T-cell (primary cell): ENCODE measurements around the gene GP1BA. TPM values are rescaled to one million over a fixed set of nuclear protein-coding genes. Genes with fewer than 3 reads are reported as not detected.

Source experiments
- ATAC-seq, 4 experiments: fragments of 200-7000 bp in 3 of 4; fragments of 150-1000 bp in 1 of 4; cut with Tn5 transposase; replicated peaks in 1 of 4; 1 replicate in 3 of 4; 2 replicates in 1 of 4; pipeline ENCODE4 v1.10.0; 2021; ENCODE audit warnings: moderate library complexity in 3 of 4, mild to moderate bottlenecking in 2 of 4, moderate number of reproducible peaks in 1 of 4
- CTCF ChIA-PET, 2 donors: fragments of 300-600 bp; sonication (Branson Sonifier 250); formaldehyde crosslinking; loops; one replicate each; lab custom pipeline; 2022; ENCODE audit warnings: antibody characterized with exemption in 2 of 2; lab: Charles Lee
- POLR2A ChIA-PET, 2 donors: fragments of 300-600 bp; sonication (Branson Sonifier 250); formaldehyde crosslinking; loops; one replicate each; lab custom pipeline; 2022; ENCODE audit warnings: antibody characterized with exemption in 2 of 2; lab: Charles Lee
- DNase-seq, 35 experiments: peaks; one replicate each; pipeline versions ENCODE4 v3.0.0 to v3.0.0-alpha.2; 2013 to 2023
- H3K27ac ChIP-seq: one replicate; pipeline ENCODE4 v1.5.1; 2013; ENCODE audit warnings: low read length
- H3K27me3 ChIP-seq, 2 experiments: replicated peaks in 1 of 2; 1 replicate in 1 of 2; 2 replicates in 1 of 2; pipeline versions ENCODE4 v1.6.1 to v1.7.0; 2013; ENCODE audit warnings: low read length in 1 of 2, mixed read lengths in 1 of 2; ENCODE audit not compliant: control insufficient read depth in 2 of 2, insufficient read depth in 2 of 2; ENCODE audit errors: extremely low read depth in 1 of 2
- H3K36me3 ChIP-seq, 2 donors: 1 replicate in 1 of 2; 2 replicates in 1 of 2; pipeline versions ENCODE4 v1.6.1 to v1.7.0; 2013; ENCODE audit warnings: low read length in 1 of 2; ENCODE audit not compliant: control insufficient read depth in 2 of 2, insufficient read depth in 1 of 2; ENCODE audit errors: extremely low read depth in 1 of 2
- H3K4me1 ChIP-seq, 2 experiments: 1 replicate in 1 of 2; 2 replicates in 1 of 2; pipeline versions ENCODE4 v1.6.1 to v1.7.0; 2013; ENCODE audit warnings: low read length in 2 of 2, mixed read lengths in 1 of 2; ENCODE audit not compliant: insufficient read depth in 2 of 2, control insufficient read depth in 1 of 2; ENCODE audit errors: extremely low read depth in 1 of 2
- H3K4me3 ChIP-seq, 2 donors: 1 replicate in 1 of 2; 2 replicates in 1 of 2; pipeline versions ENCODE4 v1.5.1 to v1.7.0; 2013; ENCODE audit warnings: mild to moderate bottlenecking in 2 of 2, low read length in 1 of 2, moderate library complexity in 1 of 2; ENCODE audit not compliant: control insufficient read depth in 1 of 2; ENCODE audit errors: extremely low read depth in 1 of 2
- H3K9me3 ChIP-seq: 2 replicates; pipeline ENCODE4 v1.7.0; 2013
- H3K27ac Mint-ChIP-seq, 2 donors: one replicate each; pipeline ENCODE4 v1.8.0; 2020 to 2021; ENCODE audit warnings: mild to moderate bottlenecking in 2 of 2, mixed read lengths in 2 of 2
- H3K27me3 Mint-ChIP-seq, 2 donors: one replicate each; pipeline ENCODE4 v1.8.0; 2021 to 2022; ENCODE audit warnings: mixed read lengths in 2 of 2
- H3K36me3 Mint-ChIP-seq: one replicate; pipeline ENCODE4 v1.8.0; 2021; ENCODE audit warnings: mixed read lengths
- H3K4me1 Mint-ChIP-seq, 3 donors: one replicate each; pipeline ENCODE4 v1.8.0; 2020 to 2022; ENCODE audit warnings: mixed read lengths in 3 of 3, mild to moderate bottlenecking in 1 of 3
- H3K4me3 Mint-ChIP-seq, 3 donors: one replicate each; pipeline ENCODE4 v1.8.0; 2020 to 2022; ENCODE audit warnings: mild to moderate bottlenecking in 3 of 3, mixed read lengths in 3 of 3, moderate library complexity in 3 of 3
- H3K9me3 Mint-ChIP-seq, 3 donors: one replicate each; pipeline ENCODE4 v1.8.0; 2020 to 2022; ENCODE audit warnings: mixed read lengths in 3 of 3
- WGBS: methylation state at CpG from one replicate; pipeline ENCODE4 v1.1.5; 2013; ENCODE audit warnings: missing lambda C conversion rate; ENCODE audit not compliant: insufficient coverage; 5-methylcytosine and 5-hydroxymethylcytosine counted together
- total RNA-seq, 35 experiments: library from RNA in 6 of 35; stranded (reverse) in 6 of 35; fragments of 120-200 nt in 1 of 35; gene quantifications; one replicate each; pipeline versions ENCODE4 v1.2.1 to v1.2.4 and lab custom pipeline; 2013 to 2026

GP1BA gene
- total RNA-seq, 5 donors from 2014 or later (not counting 1 experiment from before 2014, with no cell fraction given), result 0.40 TPM; not detected in 4

DNA sequence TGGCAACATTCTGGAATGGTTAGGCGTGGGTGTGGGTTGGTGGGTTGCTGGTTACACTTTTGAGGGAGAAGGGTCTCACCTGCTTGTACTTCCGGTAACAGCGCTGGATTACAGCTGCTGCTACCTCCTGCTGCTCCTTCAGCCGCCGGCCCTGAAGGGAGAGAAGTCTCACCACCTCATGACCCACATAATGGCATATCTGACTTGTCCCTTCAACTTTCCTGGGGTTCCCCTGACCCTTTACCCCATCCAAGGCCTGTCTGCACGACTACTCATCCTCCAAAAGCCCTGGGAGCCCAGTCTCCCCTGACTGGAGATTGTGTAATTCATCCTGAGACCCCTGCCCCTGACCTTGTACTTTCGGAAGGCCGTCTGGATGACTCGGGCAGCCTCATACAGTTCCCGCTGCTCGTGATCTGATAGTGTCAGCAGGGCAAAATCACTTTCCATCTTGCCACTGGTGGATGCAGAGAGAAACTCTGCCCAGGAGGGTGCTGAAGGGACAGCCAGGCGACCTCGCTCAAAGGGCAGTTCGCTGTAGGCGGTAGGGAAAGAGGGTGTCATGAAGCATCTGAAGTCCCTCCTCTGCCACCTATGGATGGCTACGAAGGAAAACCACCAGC lies 37.6 kb downstream of the GP1BA start:
- Mint-ChIP-seq H3K27ac (no peak overlapping the region), H3K27me3 (no peaks in the 10 kb centered on the region), H3K9me3 (no peaks in the 10 kb centered on the region), H3K4me3 (no peak overlapping the region), H3K36me3 (peaks cover 32% of the 10 kb centered on the region), H3K4me1 (peaks cover 14 to 32% (median 23%) of the 10 kb centered on the region in 3 donors)
- ChIA-PET POLR2A (no interaction called here), CTCF (no interaction called here)
- 55% methylated on average over 9 of the region's 16 CpGs for WGBS
- peak overlapping the region; percentile 48 for H3K27ac ChIP-seq
- H3K4me3 ChIP-seq, result no peak overlapping the region
- H3K27me3 ChIP-seq, result no peaks in the 10 kb centered on the region
- no peak for ATAC-seq
- H3K4me1 ChIP-seq, result peaks cover 5 to 36% of the 10 kb centered on the region in 2 experiments
- peak in 1 of 35 experiments; percentile 19 for DNase-seq
- H3K36me3 ChIP-seq, result peaks cover 4 to 32% of the 10 kb centered on the region in 2 donors
- H3K9me3 ChIP-seq, result no peaks in the 10 kb centered on the region

DNA sequence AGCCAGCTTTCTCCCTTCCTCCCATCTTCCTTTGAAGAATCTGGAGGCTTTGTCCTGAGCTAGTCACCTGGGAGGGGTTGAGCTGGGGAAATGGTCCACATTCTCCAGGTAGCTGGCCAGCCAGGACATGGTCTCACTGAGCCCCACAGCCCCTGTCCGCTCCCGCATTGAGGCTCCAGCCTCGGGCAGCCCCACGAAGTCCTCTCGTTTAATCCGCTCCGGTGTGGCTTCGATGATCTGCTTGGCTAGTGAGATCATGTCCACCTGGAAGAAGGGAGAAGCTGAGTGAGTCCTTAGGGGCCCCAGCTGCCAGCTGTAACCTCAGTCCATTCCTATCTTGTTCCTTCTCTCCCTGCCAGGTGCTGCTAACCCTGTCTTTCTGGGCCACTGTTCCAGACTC lies 38.2 kb downstream of the GP1BA start:
- 99% methylated on average over 8 of the region's 8 CpGs for WGBS
- H3K27ac Mint-ChIP-seq, result peak overlapping the region; percentile 56 to 77
- ChIA-PET POLR2A (no interaction called here), CTCF (no interaction called here)
- peak overlapping the region in 1 of 3 donors; percentile 37 for H3K4me3 Mint-ChIP-seq
- H3K4me3 ChIP-seq, result no peak overlapping the region
- H3K9me3 ChIP-seq, result no peaks in the 10 kb centered on the region
- no peaks in the 10 kb centered on the region for H3K27me3 Mint-ChIP-seq
- H3K27me3 ChIP-seq, result no peaks in the 10 kb centered on the region
- peak overlapping the region; percentile 48 for H3K27ac ChIP-seq
- H3K4me1 Mint-ChIP-seq, result peaks cover 13 to 32% (median 21%) of the 10 kb centered on the region in 3 donors
- peaks cover 36% of the 10 kb centered on the region for H3K36me3 Mint-ChIP-seq
- peaks cover 5 to 36% of the 10 kb centered on the region in 2 experiments for H3K4me1 ChIP-seq
- no peaks in the 10 kb centered on the region for H3K9me3 Mint-ChIP-seq
- no peak for ATAC-seq
- peaks cover 4 to 35% of the 10 kb centered on the region in 2 donors for H3K36me3 ChIP-seq
- no peak for DNase-seq

DNA sequence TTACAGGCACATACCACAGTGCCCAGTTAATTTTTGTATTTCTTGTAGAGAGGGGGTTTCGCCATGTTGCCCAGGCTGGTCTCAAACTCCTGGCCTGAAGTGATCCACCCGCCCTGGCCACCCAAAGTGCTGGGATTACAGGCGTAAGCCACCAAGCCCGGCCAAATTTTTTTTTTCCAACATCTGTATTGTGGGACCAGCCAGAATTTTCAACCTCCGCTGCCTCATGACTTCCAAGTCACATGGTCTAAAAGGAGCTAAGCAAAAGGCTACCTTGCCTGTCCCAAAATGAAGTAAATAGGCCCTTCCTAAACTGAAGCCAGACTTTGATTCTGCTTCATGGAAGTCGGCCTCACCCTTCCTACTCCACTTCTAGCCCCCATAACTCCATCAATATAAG lies 39.7 kb downstream of the GP1BA start:
- ChIA-PET CTCF (no interaction called here), POLR2A (no interaction called here)
- Histone ChIP-seq H3K27ac (no peak overlapping the region), H3K9me3 (no peaks in the 10 kb centered on the region), H3K27me3 (no peaks in the 10 kb centered on the region), H3K4me3 (no peak overlapping the region), H3K4me1 (peaks cover 2 to 25% of the 10 kb centered on the region in 2 experiments), H3K36me3 (peaks cover 4 to 42% of the 10 kb centered on the region in 2 donors)
- 98% methylated on average over 5 of the region's 6 CpGs for WGBS
- ATAC-seq (no peak), DNase-seq (no peak)
- Mint-ChIP-seq H3K36me3 (peaks cover 34% of the 10 kb centered on the region), H3K27me3 (no peaks in the 10 kb centered on the region), H3K9me3 (no peaks in the 10 kb centered on the region), H3K4me3 (no peak overlapping the region), H3K4me1 (peaks cover 7 to 22% (median 14%) of the 10 kb centered on the region in 3 donors), H3K27ac (no peak overlapping the region)

DNA sequence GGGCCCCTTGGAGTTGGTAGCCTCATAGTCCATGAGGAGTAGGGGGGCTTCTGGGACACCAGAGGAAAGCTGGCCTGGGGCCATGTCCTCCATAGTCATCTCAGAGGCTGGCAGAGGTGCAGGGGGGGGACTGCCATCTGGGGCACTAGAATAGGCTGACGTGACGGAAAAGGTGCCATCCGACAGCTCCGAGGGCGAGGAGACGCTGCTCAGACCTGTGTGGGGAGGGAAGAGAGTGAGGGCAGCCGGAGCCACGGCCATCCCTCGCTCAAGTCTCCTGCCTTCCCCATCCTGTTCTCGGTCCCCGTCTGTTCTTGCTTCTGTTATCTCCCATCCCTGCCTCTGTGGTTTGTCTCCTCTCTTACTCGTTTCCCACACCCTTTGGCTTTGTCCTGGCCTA lies 40.2 kb downstream of the GP1BA start:
- Histone ChIP-seq H3K27me3 (no peaks in the 10 kb centered on the region), H3K4me1 (peaks cover 2 to 25% of the 10 kb centered on the region in 2 experiments), H3K4me3 (no peak overlapping the region), H3K27ac (no peak overlapping the region), H3K36me3 (peaks cover 4 to 47% of the 10 kb centered on the region in 2 donors), H3K9me3 (no peaks in the 10 kb centered on the region)
- 95% methylated on average over 6 of the region's 12 CpGs for WGBS
- Mint-ChIP-seq H3K36me3 (peaks cover 35% of the 10 kb centered on the region), H3K27ac (no peak overlapping the region), H3K9me3 (no peaks in the 10 kb centered on the region), H3K27me3 (no peaks in the 10 kb centered on the region), H3K4me3 (no peak overlapping the region), H3K4me1 (peaks cover 7 to 22% (median 14%) of the 10 kb centered on the region in 3 donors)
- ChIA-PET CTCF (interaction anchor here in 1 of 2 donors (0.5 kb wide), 1 partner anchor 107 kb away, joined by 7 read pairs; no protein-coding TSS in a partner anchor), POLR2A (no interaction called here)
- ATAC-seq (no peak), DNase-seq (no peak)

DNA sequence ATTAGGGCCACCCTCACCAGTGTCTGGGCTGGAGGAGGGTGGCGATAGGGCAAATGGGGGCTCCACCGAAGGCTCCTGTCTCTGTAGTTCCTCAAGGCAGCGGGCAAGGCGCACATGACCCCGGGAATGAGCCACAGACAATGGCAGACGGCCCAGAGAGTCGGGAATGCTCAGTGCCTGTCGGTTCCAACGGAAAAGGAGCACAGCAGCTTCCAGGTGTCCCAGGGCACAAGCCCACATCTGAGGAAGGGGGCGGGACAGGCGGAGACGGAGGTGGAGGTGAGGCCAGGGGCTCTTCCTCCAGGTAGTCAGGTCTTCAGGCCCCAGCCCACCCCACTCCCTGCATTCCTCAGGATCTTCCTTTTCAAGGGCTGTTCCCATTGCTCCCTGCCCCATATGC lies 40.7 kb downstream of the GP1BA start:
- H3K36me3 Mint-ChIP-seq, result peaks cover 35% of the 10 kb centered on the region
- H3K27me3 Mint-ChIP-seq, result no peaks in the 10 kb centered on the region
- Histone ChIP-seq H3K4me1 (peaks cover 2 to 25% of the 10 kb centered on the region in 2 experiments), H3K36me3 (peaks cover 4 to 51% of the 10 kb centered on the region in 2 donors), H3K27me3 (no peaks in the 10 kb centered on the region), H3K4me3 (no peak overlapping the region), H3K9me3 (no peaks in the 10 kb centered on the region), H3K27ac (no peak overlapping the region)
- ChIA-PET CTCF (interaction anchor here in 1 of 2 donors (0.5 kb wide), 1 partner anchor 108 kb away, joined by 7 read pairs; no protein-coding TSS in a partner anchor), POLR2A (interaction anchor here in 1 of 2 donors (0.6 kb wide), 1 partner anchor 77 kb away, joined by 3 read pairs; no protein-coding TSS in a partner anchor)
- peaks cover 7 to 22% (median 14%) of the 10 kb centered on the region in 3 donors for H3K4me1 Mint-ChIP-seq
- WGBS, result 100% methylated on average over 4 of the region's 12 CpGs
- H3K4me3 Mint-ChIP-seq, result no peak overlapping the region
- H3K9me3 Mint-ChIP-seq, result no peaks in the 10 kb centered on the region
- no peak for DNase-seq
- ATAC-seq, result no peak
- no peak overlapping the region for H3K27ac Mint-ChIP-seq

DNA sequence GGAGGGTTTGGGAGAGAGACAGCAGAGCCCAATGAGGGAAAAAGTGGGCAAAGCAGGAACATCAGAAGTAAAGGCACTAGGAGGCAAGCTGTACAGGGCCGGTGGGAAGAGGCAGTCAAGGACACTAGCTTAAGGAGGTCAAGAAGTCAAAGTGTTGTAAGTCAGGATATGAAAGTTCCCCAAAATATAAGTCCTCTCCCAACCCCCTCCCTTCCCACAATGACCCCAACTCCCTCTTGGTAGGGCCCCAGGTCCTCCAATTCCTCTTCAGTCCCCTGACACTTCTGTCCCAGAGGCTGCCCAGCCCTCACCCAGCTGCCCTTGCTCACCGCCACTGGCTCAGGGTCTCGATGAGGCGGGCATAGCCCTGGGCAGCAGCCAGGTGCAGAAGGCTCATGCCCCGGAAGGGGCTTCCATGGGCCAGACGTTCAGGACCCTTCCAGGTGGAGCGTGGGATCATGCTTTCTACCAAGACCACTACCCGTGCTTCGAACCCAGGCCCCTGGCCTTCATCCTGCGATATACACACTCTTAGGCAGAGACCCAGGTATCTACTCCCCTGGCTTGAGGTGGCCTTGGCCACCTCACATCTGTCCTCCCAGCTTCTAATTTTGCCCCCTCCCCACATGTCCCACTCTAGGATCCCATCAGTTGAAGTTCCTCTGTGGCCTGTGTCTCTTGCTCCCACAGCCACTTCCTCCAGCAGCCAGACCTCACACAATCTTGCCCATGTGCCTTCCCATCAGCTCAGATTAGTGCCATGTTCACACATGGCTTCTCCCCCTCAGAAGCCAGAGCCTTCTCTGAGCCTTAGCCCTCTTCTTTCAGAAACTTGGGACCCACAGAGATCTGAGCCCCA lies 41.4 kb downstream of the GP1BA start:
- H3K36me3 Mint-ChIP-seq, result peaks cover 38% of the 10 kb centered on the region

More for the DNA sequence above, 41.4 kb downstream of the GP1BA start:
- ChIA-PET POLR2A (interaction anchor here in 1 of 2 donors (0.6 kb wide), 1 partner anchor 76 kb away, joined by 3 read pairs; no protein-coding TSS in a partner anchor), CTCF (interaction anchor here in 1 of 2 donors (0.6 kb wide), 1 partner anchor 70 kb away, joined by 9 read pairs; no protein-coding TSS in a partner anchor)
- Histone ChIP-seq H3K9me3 (no peaks in the 10 kb centered on the region), H3K36me3 (peaks cover 8 to 59% of the 10 kb centered on the region in 2 donors), H3K4me3 (no peak overlapping the region), H3K4me1 (peaks cover 1 to 18% of the 10 kb centered on the region in 2 experiments), H3K27me3 (no peaks in the 10 kb centered on the region), H3K27ac (no peak overlapping the region)
- Mint-ChIP-seq H3K27me3 (no peaks in the 10 kb centered on the region), H3K4me3 (no peak overlapping the region), H3K4me1 (peaks cover 7 to 22% (median 14%) of the 10 kb centered on the region in 3 donors), H3K27ac (peak overlapping the region in 1 of 2 donors; percentile 35), H3K9me3 (no peaks in the 10 kb centered on the region)
- no peak for ATAC-seq
- DNase-seq, result no peak
- 95% methylated on average over 8 of the region's 10 CpGs for WGBS
